ENCODE results near the gene CCNY. TPM values are rescaled to one million over a fixed set of nuclear protein-coding genes. Genes with fewer than 3 reads are reported as not detected.

Gene CCNY
- total RNA-seq, 1 donor: 35.0 TPM

- TF ChIP-seq CTCF (IDR thresholded peaks at IDR 0.05; ENCODE audit: insufficient read depth, low read depth, low read length): no peak
- no peak overlapping the region for H3K4me3 ChIP-seq (ENCODE audit: low read depth, low read length)
- no peak for DNase-seq (ENCODE audit: low read depth)
Observed at GRCh38 chr10:35497909-35498308, 161.6 kb downstream of the CCNY start.

GRCh38 chr10:35498693-35499092, 162.4 kb downstream of the CCNY start:
- no peak for TF ChIP-seq CTCF (IDR thresholded peaks at IDR 0.05; ENCODE audit: insufficient read depth, low read depth, low read length)

GRCh38 chr10:35501923-35502322, 165.6 kb downstream of the CCNY start:
- DNase-seq (ENCODE audit: low read depth): no peak
- no peak overlapping the region for H3K4me3 ChIP-seq (ENCODE audit: low read depth, low read length)
- peak; percentile 14 for TF ChIP-seq CTCF (IDR thresholded peaks at IDR 0.05; ENCODE audit: insufficient read depth, low read depth, low read length)

More at GRCh38 chr10:35498693-35499092, 162.4 kb downstream of the CCNY start:
- DNase-seq (ENCODE audit: low read depth): no peak
- H3K4me3 ChIP-seq (ENCODE audit: low read depth, low read length): no peak overlapping the region

GRCh38 chr10:35502692-35503091, 166.4 kb downstream of the CCNY start:
- no peak overlapping the region for H3K4me3 ChIP-seq (ENCODE audit: low read depth, low read length)
- TF ChIP-seq CTCF (IDR thresholded peaks at IDR 0.05; ENCODE audit: insufficient read depth, low read depth, low read length): no peak
- no peak for DNase-seq (ENCODE audit: low read depth)

- TF ChIP-seq CTCF (IDR thresholded peaks at IDR 0.05; ENCODE audit: insufficient read depth, low read depth, low read length): no peak
- no peak overlapping the region for H3K4me3 ChIP-seq (ENCODE audit: low read depth, low read length)
- no peak for DNase-seq (ENCODE audit: low read depth)
Observed at GRCh38 chr10:35503578-35503977, 167.3 kb downstream of the CCNY start.

GRCh38 chr10:35504132-35504531, 167.8 kb downstream of the CCNY start:
- no peak for TF ChIP-seq CTCF (IDR thresholded peaks at IDR 0.05; ENCODE audit: insufficient read depth, low read depth, low read length)
- DNase-seq (ENCODE audit: low read depth): no peak
- no peak overlapping the region for H3K4me3 ChIP-seq (ENCODE audit: low read depth, low read length)

GRCh38 chr10:35505241-35505873, 169.0 kb downstream of the CCNY start:
- no peak for TF ChIP-seq CTCF (IDR thresholded peaks at IDR 0.05; ENCODE audit: insufficient read depth, low read depth, low read length)
- DNase-seq (ENCODE audit: low read depth): no peak
- H3K4me3 ChIP-seq (ENCODE audit: low read depth, low read length): no peak overlapping the region

All from fibroblast of villous mesenchyme (primary cell).